ENCODE measurements around the gene TOMM6. TPM values are rescaled to one million over a fixed set of nuclear protein-coding genes. Genes with fewer than 3 reads are reported as not detected.

The TOMM6 gene
- total RNA-seq, 1 experiment from 2014 or later: 234 TPM

GRCh38 chr6:41781366-41781730 is 6.1 kb upstream of the TOMM6 start:
- POLR2A ChIA-PET: interaction anchor here (0.5 to 0.6 kb wide), 2 partner anchors 211 to 247 kb away, joined by 3 to 6 read pairs; no protein-coding TSS in a partner anchor
- no peak for ATAC-seq
- intact Hi-C loops (cut with micrococcal nuclease; ENCODE audit: unreplicated experiment): loop anchor here (5.0 to 10.0 kb wide), 2 partner anchors 47 to 261 kb away; partner anchors contain the start of gene TFEB
- BruUV-seq (replicated peaks): no TSS peak
- CTCF ChIA-PET: interaction anchor here (0.6 kb wide), 1 partner anchor 1454 kb away, joined by 6 read pairs; no protein-coding TSS in a partner anchor
- Histone ChIP-seq H3K36me3 (ENCODE audit: control insufficient read depth, insufficient read depth, low read length) (no peaks in the 10 kb centered on the region; the same call in 1 of the 2 replicates), H3K27ac (ENCODE audit: low read length) (no peak overlapping the region), H3K27me3 (ENCODE audit: control insufficient read depth, insufficient read depth, low read length) (no peaks in the 10 kb centered on the region), H3K4me3 (ENCODE audit: low read depth in 2 of 2, low read length in 2 of 2) (peak overlapping the region; percentile 68 to 73; a peak in 3 of 4 replicates), H3K4me1 (ENCODE audit: control insufficient read depth, insufficient read depth, low read length) (peaks cover 8% of the 10 kb centered on the region), H3K9me3 (ENCODE audit: control insufficient read depth, insufficient read depth, low read depth, low read length) (no peaks in the 10 kb centered on the region)
- TF ChIP-seq POLR2AphosphoS5 (IDR thresholded peaks at IDR 0.05; ENCODE audit: low read depth, low read length): no peak
- TF ChIP-seq CTCF (IDR thresholded peaks at IDR 0.05): no peak
- TF ChIP-seq REST (IDR thresholded peaks at IDR 0.05; ENCODE audit: insufficient read depth in 1 of 2, low read depth in 2 of 2, low read length in 1 of 2): no peak
- no peak for TF ChIP-seq TCF7L2 (IDR thresholded peaks at IDR 0.05; ENCODE audit: low read depth, low read length)
- no peak for TF ChIP-seq SIN3A (IDR thresholded peaks at IDR 0.05; ENCODE audit: borderline replicate concordance, insufficient read depth, low read depth, low read length)
- no peak for DNase-seq (ENCODE audit: low read depth, low spot score)
- in situ Hi-C loops (cut with HindIII; ENCODE audit: low pct_unique_long_range_greater_than_20kb, low sequenced_read_pairs): no loop called here

GRCh38 chr6:41783106-41783780 is 4.3 kb upstream of the TOMM6 start:
- Histone ChIP-seq H3K4me1 (ENCODE audit: control insufficient read depth, insufficient read depth, low read length) (peaks cover 8% of the 10 kb centered on the region), H3K27me3 (ENCODE audit: control insufficient read depth, insufficient read depth, low read length) (no peaks in the 10 kb centered on the region), H3K27ac (ENCODE audit: low read length) (no peak overlapping the region), H3K4me3 (ENCODE audit: low read depth in 2 of 2, low read length in 2 of 2) (no peak overlapping the region), H3K9me3 (ENCODE audit: control insufficient read depth, insufficient read depth, low read depth, low read length) (no peaks in the 10 kb centered on the region), H3K36me3 (ENCODE audit: control insufficient read depth, insufficient read depth, low read length) (no peaks in the 10 kb centered on the region; the same call in 1 of the 2 replicates)
- no peak for TF ChIP-seq CTCF (IDR thresholded peaks at IDR 0.05)
- TF ChIP-seq SIN3A (IDR thresholded peaks at IDR 0.05; ENCODE audit: borderline replicate concordance, insufficient read depth, low read depth, low read length): no peak
- TF ChIP-seq REST (IDR thresholded peaks at IDR 0.05; ENCODE audit: insufficient read depth in 1 of 2, low read depth in 2 of 2, low read length in 1 of 2): no peak
- TF ChIP-seq POLR2AphosphoS5 (IDR thresholded peaks at IDR 0.05; ENCODE audit: low read depth, low read length): no peak
- no peak for TF ChIP-seq TCF7L2 (IDR thresholded peaks at IDR 0.05; ENCODE audit: low read depth, low read length)
- in situ Hi-C loops (cut with HindIII; ENCODE audit: low pct_unique_long_range_greater_than_20kb, low sequenced_read_pairs): no loop called here
- intact Hi-C loops (cut with micrococcal nuclease; ENCODE audit: unreplicated experiment): loop anchor here (5.0 to 10.0 kb wide), 2 partner anchors 48 to 259 kb away; partner anchors contain the start of gene TFEB
- no peak for ATAC-seq
- BruUV-seq (replicated peaks): no TSS peak
- CTCF ChIA-PET: interaction anchor here (1.0 kb wide), 1 partner anchor 180 kb away, joined by 3 read pairs; no protein-coding TSS in a partner anchor
- POLR2A ChIA-PET: no interaction called here
- DNase-seq (ENCODE audit: low read depth, low spot score): no peak
